ENCODE data around the gene HS6ST3. TPM values are rescaled to one million over a fixed set of nuclear protein-coding genes. Genes with fewer than 3 reads are reported as not detected.

HS6ST3 gene
- total and polyA plus RNA-seq, 10 donors = 0.03 TPM; not detected in 9

- Histone ChIP-seq H3K4me3 (no peak overlapping the region), H3K27me3 (replicated peaks in 1 of 7) (no peaks in the 10 kb centered on the region), H3K36me3 (no peaks in the 10 kb centered on the region), H3K9me3 (no peaks in the 10 kb centered on the region), H3K4me1 (no peaks in the 10 kb centered on the region), H3K27ac (no peak overlapping the region)
- DNase-seq = no peak
- intact Hi-C loops (cut with DNase I; ENCODE audit: low total_unique reads) = no loop called here
- WGBS, 5 donors = 86 to 93% (median 90%) methylated on average over 4 of the region's 4 CpGs
- TF ChIP-seq CTCF (IDR thresholded peaks at IDR 0.05 in 8 of 11, conservative IDR thresholded peaks at IDR 0.05 in 3 of 11) (no peak), POLR2AphosphoS5 (IDR thresholded peaks at IDR 0.05) (no peak), POLR2A (IDR thresholded peaks at IDR 0.05) (no peak)
Measured at GRCh38 chr13:96720446-96720845, 630.5 kb downstream of the HS6ST3 start.

- intact Hi-C loops (cut with DNase I; ENCODE audit: low total_unique reads) = no loop called here
- Histone ChIP-seq H3K9me3 (peaks cover 0 to 36% (median 19%) of the 10 kb centered on the region in 8 donors), H3K27me3 (replicated peaks in 1 of 7) (no peaks in the 10 kb centered on the region), H3K27ac (no peak overlapping the region), H3K36me3 (no peaks in the 10 kb centered on the region), H3K4me1 (no peaks in the 10 kb centered on the region), H3K4me3 (no peak overlapping the region)
- no peak for TF ChIP-seq CTCF (IDR thresholded peaks at IDR 0.05 in 8 of 11, conservative IDR thresholded peaks at IDR 0.05 in 3 of 11)
- no peak for TF ChIP-seq POLR2AphosphoS5 (IDR thresholded peaks at IDR 0.05)
- no peak for TF ChIP-seq POLR2A (IDR thresholded peaks at IDR 0.05)
- DNase-seq = no peak
Measured at GRCh38 chr13:96726651-96727050, 636.7 kb downstream of the HS6ST3 start.

GRCh38 chr13:96728463-96728862, 638.6 kb downstream of the HS6ST3 start:
- no peaks in the 10 kb centered on the region for H3K36me3 ChIP-seq
- no peak overlapping the region for H3K4me3 ChIP-seq
- intact Hi-C loops (cut with DNase I; ENCODE audit: low total_unique reads) = no loop called here
- no peaks in the 10 kb centered on the region for H3K27me3 ChIP-seq (replicated peaks in 1 of 7)
- DNase-seq = no peak
- TF ChIP-seq CTCF (IDR thresholded peaks at IDR 0.05 in 8 of 11, conservative IDR thresholded peaks at IDR 0.05 in 3 of 11) (no peak), POLR2A (IDR thresholded peaks at IDR 0.05) (no peak), POLR2AphosphoS5 (IDR thresholded peaks at IDR 0.05) (no peak)
- no peak overlapping the region for H3K27ac ChIP-seq
- 80 to 94% (median 84%) methylated on average over 2 of the region's 2 CpGs for WGBS, 5 donors
- no peaks in the 10 kb centered on the region for H3K4me1 ChIP-seq
- peaks cover 0 to 36% (median 19%) of the 10 kb centered on the region in 8 donors for H3K9me3 ChIP-seq

GRCh38 chr13:96730676-96731075, 640.8 kb downstream of the HS6ST3 start:
- intact Hi-C loops (cut with DNase I; ENCODE audit: low total_unique reads) = no loop called here
- Histone ChIP-seq H3K4me3 (no peak overlapping the region), H3K27me3 (replicated peaks in 1 of 7) (no peaks in the 10 kb centered on the region), H3K36me3 (no peaks in the 10 kb centered on the region), H3K4me1 (no peaks in the 10 kb centered on the region), H3K9me3 (peaks cover 0 to 48% (median 21%) of the 10 kb centered on the region in 8 donors), H3K27ac (no peak overlapping the region)
- WGBS, 5 donors = 78 to 85% (median 83%) methylated on average over 5 of the region's 5 CpGs
- no peak for DNase-seq
- TF ChIP-seq POLR2A (IDR thresholded peaks at IDR 0.05) = no peak
- TF ChIP-seq POLR2AphosphoS5 (IDR thresholded peaks at IDR 0.05) = no peak
- no peak for TF ChIP-seq CTCF (IDR thresholded peaks at IDR 0.05 in 8 of 11, conservative IDR thresholded peaks at IDR 0.05 in 3 of 11)

All from spleen (tissue), 11 donors.